ENCODE results near the gene CFAP161. TPM values are rescaled to one million over a fixed set of nuclear protein-coding genes. Genes with fewer than 3 reads are reported as not detected.

Gene CFAP161
- polyA plus RNA-seq, 1 of the 3 experiments (the other 2 are of a cell fraction) = 0.03 TPM

GRCh38 chr15:81115054-81115939 lies 18.8 kb upstream of the CFAP161 start:
- Histone ChIP-seq H3K27ac (ENCODE audit: low read depth in 2 of 2, low read length in 1 of 2) (no peak overlapping the region), H3K4me2 (no peak overlapping the region), H3K9me2 (no peaks in the 10 kb centered on the region), H3K9me3 (no peaks in the 10 kb centered on the region), H3K9ac (no peak overlapping the region), H2AFZ (ENCODE audit: low read depth) (no peak overlapping the region), H3K27me3 (ENCODE audit: insufficient read depth) (peaks cover 4% of the 10 kb centered on the region; the same call in 1 of the 2 replicates), H3K36me3 (replicated peaks in 1 of 2; ENCODE audit: control insufficient read depth in 1 of 2, insufficient read depth in 2 of 2, low read length in 1 of 2) (no peaks in the 10 kb centered on the region), H3K4me3 (ENCODE audit: low read depth in 2 of 2, low read length in 1 of 2) (no peak overlapping the region), H3K4me1 (ENCODE audit: control insufficient read depth in 1 of 2, insufficient read depth in 2 of 2, low read depth in 1 of 2, low read length in 1 of 2) (no peaks in the 10 kb centered on the region; a peak in 1 of 4 replicates), H3F3A (replicated peaks; ENCODE audit: insufficient read depth) (no peaks in the 10 kb centered on the region), H4K20me1 (ENCODE audit: insufficient read depth) (no peaks in the 10 kb centered on the region), H3K79me2 (ENCODE audit: insufficient read depth) (no peaks in the 10 kb centered on the region)
- CTCF ChIA-PET = interaction anchor here (0.9 to 6.1 kb wide), 3 partner anchors 9 to 151 kb away, joined by 3 to 55 read pairs (median 4); no protein-coding TSS in a partner anchor
- POLR2A ChIA-PET = no interaction called here
- DNase-seq = no peak
- 47% methylated on average over 5 of the region's 5 CpGs for WGBS (ENCODE audit: low lambda C conversion rate)
- no peak for TF ChIP-seq MXI1 (IDR thresholded peaks at IDR 0.05; ENCODE audit: low read depth, low read length)
- no peak for TF ChIP-seq USF1 (IDR thresholded peaks at IDR 0.05; ENCODE audit: borderline replicate concordance, low read depth)
- no peak for TF ChIP-seq RFX5 (IDR thresholded peaks at IDR 0.05; ENCODE audit: low read length)
- TF ChIP-seq USF2 (IDR thresholded peaks at IDR 0.05; ENCODE audit: borderline replicate concordance, low read depth, low read length) = no peak
- no peak for TF ChIP-seq ELF1 (IDR thresholded peaks at IDR 0.05)
- no peak for TF ChIP-seq ZBTB33 (IDR thresholded peaks at IDR 0.05; ENCODE audit: borderline replicate concordance, low read depth)
- no peak for TF ChIP-seq TEAD4 (IDR thresholded peaks at IDR 0.05; ENCODE audit: borderline replicate concordance, insufficient read depth)
- no peak for TF ChIP-seq MEF2A (IDR thresholded peaks at IDR 0.05; ENCODE audit: borderline replicate concordance, low read depth)
- no peak for TF ChIP-seq YY1 (IDR thresholded peaks at IDR 0.05; ENCODE audit: low read depth)
- TF ChIP-seq SIN3A (IDR thresholded peaks at IDR 0.05; ENCODE audit: borderline replicate concordance, low read depth, low read length) = no peak
- TF ChIP-seq POLR2AphosphoS5 (IDR thresholded peaks at IDR 0.05; ENCODE audit: low read depth, low read length) = no peak
- no peak for TF ChIP-seq TAF1 (IDR thresholded peaks at IDR 0.05; ENCODE audit: borderline replicate concordance, low read depth, low read length)
- TF ChIP-seq FOSL2 (IDR thresholded peaks at IDR 0.05; ENCODE audit: borderline replicate concordance, low read depth) = no peak
- TF ChIP-seq RAD21 (IDR thresholded peaks at IDR 0.05; ENCODE audit: low read length) = no peak
- TF ChIP-seq JUND (IDR thresholded peaks at IDR 0.05) = no peak
- TF ChIP-seq EP300 (IDR thresholded peaks at IDR 0.05; ENCODE audit: borderline replicate concordance in 1 of 2, low read depth in 1 of 2, low read length in 1 of 2) = no peak
- no peak for TF ChIP-seq TCF12 (IDR thresholded peaks at IDR 0.05)
- no peak for TF ChIP-seq NRF1 (IDR thresholded peaks at IDR 0.05; ENCODE audit: low read depth, low read length)
- TF ChIP-seq SMC3 (IDR thresholded peaks at IDR 0.05; ENCODE audit: low read depth, low read length) = no peak
- no peak for TF ChIP-seq REST (IDR thresholded peaks at IDR 0.05; ENCODE audit: low read depth, low read length)

Data from SK-N-SH (cell line).